ENCODE measurements around the gene B4GALNT1. TPM values are rescaled to one million over a fixed set of nuclear protein-coding genes. Genes with fewer than 3 reads are reported as not detected.

Gene B4GALNT1
- total and polyA plus RNA-seq, 10 of the 15 experiments (the other 5 are each of a cell fraction or from before 2014, with no cell fraction given), result 0.01 to 0.38 (median 0.14) TPM; not detected in 3

- TF ChIP-seq CHD4 (IDR thresholded peaks at IDR 0.05) (no peak), ZBTB4 (CRISPR knock-in tag; IDR thresholded peaks at IDR 0.05) (peak; percentile 87; the same call in 1 of the 2 replicates), NR2C2 (IDR thresholded peaks at IDR 0.05; ENCODE audit: borderline replicate concordance, control insufficient read depth, insufficient read length, low read depth) (no peak), MEF2A (IDR thresholded peaks at IDR 0.05; ENCODE audit: insufficient read depth, low read depth, low read length) (no peak), RBBP5 (conservative IDR thresholded peaks at IDR 0.05) (no peak), FOXK2 (IDR thresholded peaks at IDR 0.05) (no peak), STAT1 (conservative IDR thresholded peaks at IDR 0.05) (no peak), SMAD5 (IDR thresholded peaks at IDR 0.05; ENCODE audit: low read depth) (0 out of 2 replicates have a peak, but pooled peaks have one; percentile 21), RAD51 (IDR thresholded peaks at IDR 0.05) (peak; percentile 97), MYB (IDR thresholded peaks at IDR 0.05; ENCODE audit: borderline replicate concordance, low read depth, low read length) (no peak), NR2F1 (conservative IDR thresholded peaks at IDR 0.05) (peak; percentile 54; the same call in 1 of the 2 replicates), RUNX3 (IDR thresholded peaks at IDR 0.05; ENCODE audit: low read length) (0 out of 2 replicates have a peak, but pooled peaks have one; percentile 3), KDM1A (IDR thresholded peaks at IDR 0.05; ENCODE audit: borderline replicate concordance) (no peak), USF2 (IDR thresholded peaks at IDR 0.05; ENCODE audit: borderline replicate concordance, low read depth, low read length) (peak; percentile 90), NFYB (IDR thresholded peaks at IDR 0.05; ENCODE audit: insufficient read depth, low read depth, low read length) (peak; percentile 46; the same call in 1 of the 2 replicates), MEF2B (IDR thresholded peaks at IDR 0.05; ENCODE audit: partially characterized antibody, poor library complexity, severe bottlenecking) (no peak), HDAC6 (IDR thresholded peaks at IDR 0.05; ENCODE audit: unreplicated experiment) (no peak), YBX1 (IDR thresholded peaks at IDR 0.05) (no peak), KLF5 (IDR thresholded peaks at IDR 0.05; ENCODE audit: partially characterized antibody) (peak; percentile 44), SPI1 (IDR thresholded peaks at IDR 0.05; ENCODE audit: borderline replicate concordance, insufficient read depth, low read depth, low read length) (no peak), TAF1 (IDR thresholded peaks at IDR 0.05; ENCODE audit: borderline replicate concordance, low read depth, low read length) (no peak; the same call in 1 of the 2 replicates), SP1 (IDR thresholded peaks at IDR 0.05; ENCODE audit: low read depth, low read length) (peak; percentile 73), REST (IDR thresholded peaks at IDR 0.05; ENCODE audit: low read depth, low read length) (no peak), JUNB (IDR thresholded peaks at IDR 0.05) (no peak)
These were observed 41.9 kb downstream of the B4GALNT1 start, which contains the start of gene PIP4K2C (continued) for GRCh38 chr12:57590864-57591781.
